Measurements from ENCODE around the gene LEFTY1.

LEFTY1 gene

DNA sequence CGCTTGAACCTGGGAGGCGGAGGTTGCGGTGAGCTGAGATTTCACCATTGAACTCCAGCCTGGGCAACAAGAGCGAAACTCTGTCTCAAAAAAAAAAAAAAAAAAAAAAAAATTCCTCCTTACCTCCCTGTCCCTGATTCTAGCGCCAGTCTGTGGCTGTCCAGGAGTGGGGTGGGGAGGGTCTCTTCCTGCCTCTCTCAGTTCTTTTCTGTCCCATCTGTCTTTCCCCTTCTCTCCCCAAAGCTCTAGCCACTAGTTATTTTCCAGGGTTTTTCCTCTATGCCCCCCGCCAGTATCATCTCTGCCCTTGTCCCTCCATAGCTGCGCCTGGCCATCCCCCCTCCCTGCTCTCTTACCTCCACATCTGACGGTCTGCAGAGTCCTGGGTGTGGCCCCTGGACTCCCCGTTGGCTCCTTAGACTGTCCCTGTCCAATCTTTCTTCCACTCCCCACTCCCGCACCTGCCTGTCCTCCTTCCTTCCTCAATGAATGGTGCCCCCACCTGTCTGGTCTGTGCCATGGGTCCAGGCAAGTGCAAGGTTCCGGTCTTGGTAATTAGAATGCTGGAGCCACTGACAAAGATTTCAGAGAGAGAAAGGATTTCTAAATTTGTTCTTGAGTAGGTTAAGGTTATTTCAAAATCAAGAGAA lies 5.2 kb downstream of the LEFTY1 start:
- no CpG with 5 or more reads among the region's 11 CpGs for WGBS, 2 donors (ENCODE audit: extremely low coverage in 2 of 2, insufficient read length in 2 of 2, insufficient replicate concordance in 1 of 2)
- H4K8ac ChIP-seq (ENCODE audit: low read depth, low read length) = no peak overlapping the region
- no peak overlapping the region for H2BK15ac ChIP-seq (ENCODE audit: low read length)
- H3K9me3 ChIP-seq (replicated peaks in 1 of 2; ENCODE audit: control insufficient read depth in 2 of 2, insufficient read depth in 1 of 2, low read depth in 1 of 2, low read length in 2 of 2) = no peaks in the 10 kb centered on the region
- H3K9ac ChIP-seq (ENCODE audit: low read depth, low read length, poor library complexity) = no peak overlapping the region
- no peak for DNase-seq (ENCODE audit: low spot score)
- no peak overlapping the region for H2BK5ac ChIP-seq (ENCODE audit: low read length)
- H3K27ac ChIP-seq (replicated peaks; ENCODE audit: low read length) = no peak overlapping the region
- H2BK12ac ChIP-seq (ENCODE audit: low read length) = no peak overlapping the region
- H3K27me3 ChIP-seq (ENCODE audit: control insufficient read depth in 3 of 3, insufficient read depth in 3 of 3, low read depth in 1 of 3, low read length in 3 of 3) = peaks cover 0 to 36% (median 2%) of the 10 kb centered on the region in 3 experiments
- no peak overlapping the region for H2AK5ac ChIP-seq (ENCODE audit: low read depth, low read length)
- peak overlapping the region; percentile 90 for H3K23ac ChIP-seq (ENCODE audit: low read depth, low read length, poor library complexity)
- H3K4me1 ChIP-seq (ENCODE audit: control insufficient read depth in 2 of 2, insufficient read depth in 1 of 2, low read depth in 1 of 2, low read length in 2 of 2) = peaks cover 8 to 15% of the 10 kb centered on the region in 2 donors
- no peak overlapping the region for H2BK120ac ChIP-seq (ENCODE audit: low read depth, low read length)
- H3K4me3 ChIP-seq (ENCODE audit: low read length in 2 of 2) = no peak overlapping the region
- H2AFZ ChIP-seq (ENCODE audit: low read length) = no peak overlapping the region
- H3K18ac ChIP-seq (ENCODE audit: low read length) = no peak overlapping the region
- no peak overlapping the region for H4K91ac ChIP-seq (ENCODE audit: low read depth, low read length, poor library complexity)
- no peak overlapping the region for H3K4ac ChIP-seq (ENCODE audit: low read length)
- peak overlapping the region; percentile 14 for H3K14ac ChIP-seq (ENCODE audit: low read length)
- H3K36me3 ChIP-seq (replicated peaks in 1 of 2; ENCODE audit: control insufficient read depth in 2 of 2, insufficient read depth in 2 of 2, low read length in 2 of 2) = peaks cover 0 to 4% of the 10 kb centered on the region in 2 donors
- no peak overlapping the region for H3K4me2 ChIP-seq (ENCODE audit: insufficient read depth, low read length, poor library complexity, severe bottlenecking)
- H3K79me1 ChIP-seq (ENCODE audit: low read depth, low read length) = no peaks in the 10 kb centered on the region

DNA sequence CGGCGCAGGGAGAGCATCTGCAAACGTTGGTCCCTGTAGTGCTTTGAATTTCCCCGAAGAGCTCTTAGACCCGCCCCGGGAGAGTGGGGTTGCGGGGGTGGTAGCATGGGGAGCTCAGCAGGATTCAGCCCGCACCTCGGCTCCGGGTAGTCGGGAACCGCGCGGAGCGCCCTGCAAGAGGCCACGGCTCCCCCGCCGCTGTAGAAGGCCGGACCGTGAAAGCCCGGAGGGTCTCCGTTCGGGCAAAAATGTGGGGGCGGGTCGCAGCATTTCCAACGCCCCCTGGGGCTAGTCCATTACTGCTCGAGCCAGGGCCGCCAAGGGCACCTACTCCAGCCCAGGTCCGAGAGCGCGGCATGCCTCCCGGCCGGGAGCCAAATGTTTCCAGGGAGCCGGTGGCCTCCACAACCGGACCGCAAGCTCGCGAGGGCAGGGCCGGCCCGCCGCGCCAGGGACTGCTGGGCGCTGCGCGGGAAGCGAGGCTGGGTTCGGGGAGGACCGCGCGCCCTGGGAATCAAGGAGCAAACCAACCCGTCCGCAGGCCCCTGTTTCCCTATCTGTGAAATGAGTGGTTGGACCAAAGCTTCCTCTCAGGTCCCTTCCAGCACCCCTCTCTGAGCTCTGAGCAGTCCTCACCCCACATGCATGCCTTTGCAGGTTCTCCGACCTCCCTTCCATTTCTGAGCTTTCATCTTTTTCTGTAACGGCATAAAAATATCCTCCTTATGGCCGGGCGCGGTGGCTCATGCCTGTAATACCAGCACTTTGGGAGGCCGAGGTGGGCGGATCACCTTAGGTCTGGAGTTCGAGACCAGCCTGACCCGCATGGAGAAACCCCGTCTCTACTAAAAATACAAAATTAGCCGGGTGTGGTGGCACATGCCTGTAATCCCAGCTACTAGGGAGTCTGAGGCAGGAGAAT lies 6.0 kb downstream of the LEFTY1 start:
- Histone ChIP-seq H3K79me1 (ENCODE audit: low read depth, low read length) (no peaks in the 10 kb centered on the region), H3K14ac (ENCODE audit: low read length) (peak overlapping the region; percentile 31), H3K18ac (ENCODE audit: low read length) (peak overlapping the region; percentile 95), H3K9ac (ENCODE audit: low read depth, low read length, poor library complexity) (peak overlapping the region; percentile 88), H3K27ac (replicated peaks; ENCODE audit: low read length) (no peak overlapping the region), H2BK120ac (ENCODE audit: low read depth, low read length) (no peak overlapping the region), H3K9me3 (replicated peaks in 1 of 2; ENCODE audit: control insufficient read depth in 2 of 2, insufficient read depth in 1 of 2, low read depth in 1 of 2, low read length in 2 of 2) (no peaks in the 10 kb centered on the region), H3K23ac (ENCODE audit: low read depth, low read length, poor library complexity) (peak overlapping the region; percentile 99), H2BK5ac (ENCODE audit: low read length) (peak overlapping the region; percentile 24), H3K4me1 (ENCODE audit: control insufficient read depth in 2 of 2, insufficient read depth in 1 of 2, low read depth in 1 of 2, low read length in 2 of 2) (peaks cover 8 to 9% of the 10 kb centered on the region in 2 donors), H2AFZ (ENCODE audit: low read length) (peak overlapping the region; percentile 100), H3K4me2 (ENCODE audit: insufficient read depth, low read length, poor library complexity, severe bottlenecking) (peak overlapping the region; percentile 90), H3K27me3 (ENCODE audit: control insufficient read depth in 3 of 3, insufficient read depth in 3 of 3, low read depth in 1 of 3, low read length in 3 of 3) (peaks cover 0 to 31% (median 2%) of the 10 kb centered on the region in 3 experiments), H4K8ac (ENCODE audit: low read depth, low read length) (no peak overlapping the region), H2BK12ac (ENCODE audit: low read length) (no peak overlapping the region), H2BK15ac (ENCODE audit: low read length) (peak overlapping the region; percentile 93), H3K4ac (ENCODE audit: low read length) (peak overlapping the region; percentile 11), H4K91ac (ENCODE audit: low read depth, low read length, poor library complexity) (no peak overlapping the region), H3K4me3 (ENCODE audit: low read length in 2 of 2) (peak overlapping the region; percentile 88 to 90), H3K36me3 (replicated peaks in 1 of 2; ENCODE audit: control insufficient read depth in 2 of 2, insufficient read depth in 2 of 2, low read length in 2 of 2) (peaks cover 0 to 5% of the 10 kb centered on the region in 2 donors), H2AK5ac (ENCODE audit: low read depth, low read length) (no peak overlapping the region)
- no CpG with 5 or more reads among the region's 63 CpGs for WGBS, 2 donors (ENCODE audit: extremely low coverage in 2 of 2, insufficient read length in 2 of 2, insufficient replicate concordance in 1 of 2)
- peak; percentile 31 for DNase-seq (ENCODE audit: low spot score)

- peaks cover 0 to 9% of the 10 kb centered on the region in 2 donors for H3K36me3 ChIP-seq (replicated peaks in 1 of 2; ENCODE audit: control insufficient read depth in 2 of 2, insufficient read depth in 2 of 2, low read length in 2 of 2)
- H2AFZ ChIP-seq (ENCODE audit: low read length) = peak within 1 kb of the TSS; percentile 100
- peak within 1 kb of the TSS; percentile 90 for H3K4me2 ChIP-seq (ENCODE audit: insufficient read depth, low read length, poor library complexity, severe bottlenecking)
- peak within 1 kb of the TSS; percentile 88 to 90 for H3K4me3 ChIP-seq (ENCODE audit: low read length in 2 of 2)
- H3K9me3 ChIP-seq (replicated peaks in 1 of 2; ENCODE audit: control insufficient read depth in 2 of 2, insufficient read depth in 1 of 2, low read depth in 1 of 2, low read length in 2 of 2) = no peaks in the 10 kb centered on the region
- H3K27me3 ChIP-seq (ENCODE audit: control insufficient read depth in 3 of 3, insufficient read depth in 3 of 3, low read depth in 1 of 3, low read length in 3 of 3) = peaks cover 0 to 30% (median 2%) of the 10 kb centered on the region in 3 experiments
- peak within 1 kb of the TSS; percentile 57 for H4K8ac ChIP-seq (ENCODE audit: low read depth, low read length)
- no peak within 1 kb of the TSS for H2BK120ac ChIP-seq (ENCODE audit: low read depth, low read length)
- peak within 1 kb of the TSS; percentile 11 for H3K4ac ChIP-seq (ENCODE audit: low read length)
- peak within 1 kb of the TSS; percentile 91 for H2BK5ac ChIP-seq (ENCODE audit: low read length)
- H2BK12ac ChIP-seq (ENCODE audit: low read length) = peak within 1 kb of the TSS; percentile 95
- H4K91ac ChIP-seq (ENCODE audit: low read depth, low read length, poor library complexity) = no peak within 1 kb of the TSS
- peak within 1 kb of the TSS; percentile 91 for H3K9ac ChIP-seq (ENCODE audit: low read depth, low read length, poor library complexity)
- H3K14ac ChIP-seq (ENCODE audit: low read length) = peak within 1 kb of the TSS; percentile 87
- peak within 1 kb of the TSS; percentile 93 for H2BK15ac ChIP-seq (ENCODE audit: low read length)
- H3K4me1 ChIP-seq (ENCODE audit: control insufficient read depth in 2 of 2, insufficient read depth in 1 of 2, low read depth in 1 of 2, low read length in 2 of 2) = peaks cover 9% of the 10 kb centered on the region in 2 donors
- WGBS, 2 donors (ENCODE audit: extremely low coverage in 2 of 2, insufficient read length in 2 of 2, insufficient replicate concordance in 1 of 2) = no CpG with 5 or more reads among the region's 64 CpGs
- peak within 1 kb of the TSS; percentile 77 for H2AK5ac ChIP-seq (ENCODE audit: low read depth, low read length)
- H3K23ac ChIP-seq (ENCODE audit: low read depth, low read length, poor library complexity) = peak within 1 kb of the TSS; percentile 99
- DNase-seq (ENCODE audit: low spot score) = peak; percentile 85
- no peak within 1 kb of the TSS for H3K27ac ChIP-seq (replicated peaks; ENCODE audit: low read length)
- peak within 1 kb of the TSS; percentile 99 for H3K18ac ChIP-seq (ENCODE audit: low read length)
- H3K79me1 ChIP-seq (ENCODE audit: low read depth, low read length) = no peaks in the 10 kb centered on the region
Observed at GRCh38 chr1:225881959-225882693, 6.8 kb downstream of the LEFTY1 start, which contains the start of gene TMEM63A. Gene TMEM63A (minus strand): TSS chr1:225882380. CDS start chr1:225877580, 4,800 bp downstream.

Data from neuronal stem cell (in vitro differentiated cells).